Type B pancreatic cell (in vitro differentiated cells): Measurements from ENCODE around the gene LORICRIN. TPM values are rescaled to one million over a fixed set of nuclear protein-coding genes. Genes with fewer than 3 reads are reported as not detected.
A peak's percentile ranks its signal among the peaks of the same experiment; 100 is the strongest.

Source experiments
- DNase-seq: peaks from one replicate; pipeline ENCODE4 v3.0.0; 2021; ENCODE audit warnings: mixed read lengths; ENCODE audit not compliant: unreplicated experiment; ENCODE audit errors: extremely low spot score
- H3K27ac Mint-ChIP-seq: 2 replicates; pipeline ENCODE4 v1.8.0; 2021; ENCODE audit warnings: mild to moderate bottlenecking, mixed read lengths
- H3K27me3 Mint-ChIP-seq: 2 replicates; pipeline ENCODE4 v1.8.0; 2021; ENCODE audit warnings: mixed read lengths
- H3K36me3 Mint-ChIP-seq: 2 replicates; pipeline ENCODE4 v1.8.0; 2021; ENCODE audit warnings: mixed read lengths
- H3K4me1 Mint-ChIP-seq: one replicate; pipeline ENCODE4 v1.8.0; 2021; ENCODE audit warnings: mixed read lengths; ENCODE audit not compliant: unreplicated experiment
- H3K4me3 Mint-ChIP-seq: 2 replicates; pipeline ENCODE4 v1.8.0; 2021; ENCODE audit warnings: mild to moderate bottlenecking, mixed read lengths
- H3K9me3 Mint-ChIP-seq: 2 replicates; pipeline ENCODE4 v1.8.0; 2021; ENCODE audit warnings: mixed read lengths
- total RNA-seq: library from RNA; stranded (reverse); gene quantifications from 2 replicates; pipeline ENCODE4 v1.2.1, GENCODE V29; 2021; ENCODE audit warnings: low replicate concordance
- TF ChIP-seq, protein P1 (sequence below): fragments of 200-600 bp; sonication (generic); conservative IDR thresholded peaks from 2 replicates; pipeline ENCODE4 v1.5.0; 2021; ENCODE audit warnings: antibody characterized with exemption, mild to moderate bottlenecking

Gene LORICRIN
- total RNA-seq, 1 donor from 2014 or later = not detected

DNA sequence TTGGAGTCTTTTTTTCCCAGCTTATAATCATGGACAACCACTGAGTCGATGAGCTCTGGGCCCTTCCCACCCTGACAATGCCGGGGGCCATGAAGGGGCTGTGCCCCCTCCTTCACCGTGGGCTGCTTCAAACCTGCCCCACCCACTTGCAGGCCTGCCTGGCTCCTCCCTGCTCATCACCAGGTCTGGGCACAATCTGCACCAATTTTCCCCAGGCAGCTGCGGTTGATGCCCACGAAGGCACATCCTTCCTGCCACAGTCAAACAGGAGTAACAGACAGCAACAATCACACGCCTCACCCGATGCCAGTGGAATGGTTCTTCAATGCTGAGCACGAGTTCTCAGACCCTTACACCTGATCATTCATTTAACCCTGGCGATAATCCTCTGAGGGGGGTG lies 34.4 kb downstream of the LORICRIN start:
- Mint-ChIP-seq H3K9me3 (no peaks in the 10 kb centered on the region), H3K27me3 (peaks cover 4% of the 10 kb centered on the region), H3K36me3 (no peaks in the 10 kb centered on the region), H3K27ac (peak overlapping the region; percentile 35), H3K4me1 (peaks cover 8% of the 10 kb centered on the region), H3K4me3 (no peak overlapping the region)
- TF ChIP-seq, protein P1, sequence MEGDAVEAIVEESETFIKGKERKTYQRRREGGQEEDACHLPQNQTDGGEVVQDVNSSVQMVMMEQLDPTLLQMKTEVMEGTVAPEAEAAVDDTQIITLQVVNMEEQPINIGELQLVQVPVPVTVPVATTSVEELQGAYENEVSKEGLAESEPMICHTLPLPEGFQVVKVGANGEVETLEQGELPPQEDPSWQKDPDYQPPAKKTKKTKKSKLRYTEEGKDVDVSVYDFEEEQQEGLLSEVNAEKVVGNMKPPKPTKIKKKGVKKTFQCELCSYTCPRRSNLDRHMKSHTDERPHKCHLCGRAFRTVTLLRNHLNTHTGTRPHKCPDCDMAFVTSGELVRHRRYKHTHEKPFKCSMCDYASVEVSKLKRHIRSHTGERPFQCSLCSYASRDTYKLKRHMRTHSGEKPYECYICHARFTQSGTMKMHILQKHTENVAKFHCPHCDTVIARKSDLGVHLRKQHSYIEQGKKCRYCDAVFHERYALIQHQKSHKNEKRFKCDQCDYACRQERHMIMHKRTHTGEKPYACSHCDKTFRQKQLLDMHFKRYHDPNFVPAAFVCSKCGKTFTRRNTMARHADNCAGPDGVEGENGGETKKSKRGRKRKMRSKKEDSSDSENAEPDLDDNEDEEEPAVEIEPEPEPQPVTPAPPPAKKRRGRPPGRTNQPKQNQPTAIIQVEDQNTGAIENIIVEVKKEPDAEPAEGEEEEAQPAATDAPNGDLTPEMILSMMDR = no peak
- no peak for DNase-seq

DNA sequence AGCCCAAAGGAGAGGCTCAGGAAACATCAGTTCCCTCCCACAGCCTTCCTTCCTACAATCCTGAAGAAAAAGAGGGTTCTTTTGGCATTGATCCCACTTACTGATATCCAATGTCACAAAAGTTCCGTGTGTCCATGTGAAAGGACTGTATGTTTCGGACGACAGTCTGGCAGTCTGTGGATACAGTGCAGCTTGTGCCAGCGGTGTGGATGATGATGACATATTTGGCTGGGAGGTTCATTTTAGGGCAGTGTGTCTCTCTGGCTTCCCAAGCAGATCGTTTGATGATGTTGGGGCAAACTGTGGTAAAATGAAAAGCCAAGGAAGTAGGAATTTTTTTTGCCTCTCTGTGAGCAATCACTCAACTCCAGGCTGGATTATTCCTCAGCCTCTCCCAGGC lies 42.8 kb downstream of the LORICRIN start:
- Mint-ChIP-seq H3K4me3 (no peak overlapping the region), H3K4me1 (no peaks in the 10 kb centered on the region), H3K9me3 (no peaks in the 10 kb centered on the region), H3K27ac (no peak overlapping the region), H3K36me3 (no peaks in the 10 kb centered on the region), H3K27me3 (peaks cover 14% of the 10 kb centered on the region)
- no peak for DNase-seq
- TF ChIP-seq, protein P1 = no peak

DNA sequence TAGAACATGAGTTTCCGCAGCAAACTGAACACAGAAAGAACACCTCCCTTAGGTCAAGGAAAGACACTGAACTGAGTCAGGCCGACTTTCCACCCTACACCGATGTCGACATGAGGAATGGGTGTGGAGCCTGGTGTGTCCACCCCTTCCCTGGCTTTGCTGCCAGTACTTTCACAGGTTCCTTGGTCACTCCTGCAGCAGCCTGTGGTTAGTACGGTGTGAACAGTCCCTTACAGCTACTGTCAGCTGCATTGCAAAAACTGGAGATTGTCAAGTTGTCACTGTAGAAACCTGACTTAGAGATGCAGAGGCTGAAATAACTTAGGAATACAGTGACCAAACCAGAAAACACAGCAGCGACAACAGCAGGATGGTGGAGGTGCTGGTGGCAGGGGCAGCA lies 46.2 kb downstream of the LORICRIN start:
- Mint-ChIP-seq H3K27ac (no peak overlapping the region), H3K36me3 (no peaks in the 10 kb centered on the region), H3K9me3 (no peaks in the 10 kb centered on the region), H3K4me3 (no peak overlapping the region), H3K4me1 (no peaks in the 10 kb centered on the region), H3K27me3 (peaks cover 14% of the 10 kb centered on the region)
- DNase-seq = no peak
- TF ChIP-seq, protein P1 = no peak

DNA sequence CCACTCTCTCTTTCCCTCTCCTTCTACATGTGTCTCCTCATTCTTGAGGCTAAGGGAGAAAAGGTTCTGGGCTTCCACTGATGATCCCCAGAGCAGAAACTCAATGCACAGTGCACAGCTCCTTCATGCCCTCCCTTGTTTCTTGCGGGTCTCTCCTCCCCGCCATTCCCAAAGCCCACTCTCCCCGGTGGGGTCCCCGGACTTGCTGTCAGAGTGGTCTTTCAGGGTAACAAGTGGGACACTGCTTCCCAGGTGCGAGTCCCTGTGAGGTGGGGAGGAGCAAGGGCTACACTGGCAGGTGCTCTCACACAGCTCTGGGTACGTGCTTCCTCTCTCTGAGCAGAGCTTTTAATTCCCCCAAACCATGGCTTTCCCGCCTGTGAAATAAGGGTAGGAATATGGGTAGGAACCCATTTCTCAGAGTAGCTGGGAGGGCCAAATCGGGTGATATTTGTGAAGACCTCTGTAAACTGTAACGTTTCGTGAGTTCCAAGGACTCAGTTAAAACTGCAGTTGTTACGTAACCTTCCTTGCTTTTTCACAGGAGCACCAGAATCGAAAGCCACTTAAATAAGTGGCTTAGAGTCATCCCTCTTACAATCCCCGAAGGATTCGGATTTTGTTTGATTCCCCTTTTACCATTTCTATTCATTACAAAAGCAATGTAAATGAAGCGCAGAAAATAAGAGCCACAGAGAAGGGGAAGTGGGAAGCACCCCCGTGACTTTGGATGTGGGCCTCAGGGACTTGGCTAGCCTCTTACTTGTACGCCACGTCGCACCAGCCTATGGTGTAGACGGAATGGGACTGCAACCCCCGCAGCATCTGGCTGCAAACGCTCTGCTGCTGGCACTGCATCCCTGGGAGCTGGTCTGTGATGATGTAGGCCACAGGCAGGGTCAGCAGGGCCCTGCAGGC lies 47.1 kb downstream of the LORICRIN start:
- Mint-ChIP-seq H3K4me3 (no peak overlapping the region), H3K27ac (no peak overlapping the region), H3K4me1 (no peaks in the 10 kb centered on the region), H3K36me3 (no peaks in the 10 kb centered on the region), H3K9me3 (no peaks in the 10 kb centered on the region), H3K27me3 (peaks cover 14% of the 10 kb centered on the region)
- no peak for DNase-seq
- TF ChIP-seq, protein P1 = no peak

DNA sequence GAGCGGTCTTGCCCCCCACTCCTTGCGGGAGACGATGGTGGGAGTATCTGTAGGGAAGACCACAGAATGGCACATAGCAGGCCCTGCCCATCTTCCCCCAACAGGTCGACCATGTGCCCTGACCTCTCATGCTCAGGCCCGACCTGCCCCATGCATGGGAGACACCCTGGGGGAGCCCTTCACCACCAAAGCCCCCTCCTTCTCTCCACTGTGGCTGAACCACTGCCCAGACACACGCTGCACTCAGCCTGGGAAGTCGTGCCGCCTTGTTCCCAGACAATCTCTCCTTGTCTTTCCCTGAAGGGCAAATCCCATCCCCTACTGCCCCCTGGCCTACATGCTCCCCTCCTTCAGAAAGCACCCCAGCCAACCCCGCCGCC lies 47.7 kb downstream of the LORICRIN start:
- Mint-ChIP-seq H3K4me1 (no peaks in the 10 kb centered on the region), H3K9me3 (no peaks in the 10 kb centered on the region), H3K4me3 (no peak overlapping the region), H3K27me3 (peaks cover 14% of the 10 kb centered on the region), H3K36me3 (no peaks in the 10 kb centered on the region), H3K27ac (no peak overlapping the region)
- no peak for DNase-seq
- TF ChIP-seq, protein P1 = no peak
